Measurements from ENCODE around the gene OSGIN1.

The OSGIN1 gene

DNA sequence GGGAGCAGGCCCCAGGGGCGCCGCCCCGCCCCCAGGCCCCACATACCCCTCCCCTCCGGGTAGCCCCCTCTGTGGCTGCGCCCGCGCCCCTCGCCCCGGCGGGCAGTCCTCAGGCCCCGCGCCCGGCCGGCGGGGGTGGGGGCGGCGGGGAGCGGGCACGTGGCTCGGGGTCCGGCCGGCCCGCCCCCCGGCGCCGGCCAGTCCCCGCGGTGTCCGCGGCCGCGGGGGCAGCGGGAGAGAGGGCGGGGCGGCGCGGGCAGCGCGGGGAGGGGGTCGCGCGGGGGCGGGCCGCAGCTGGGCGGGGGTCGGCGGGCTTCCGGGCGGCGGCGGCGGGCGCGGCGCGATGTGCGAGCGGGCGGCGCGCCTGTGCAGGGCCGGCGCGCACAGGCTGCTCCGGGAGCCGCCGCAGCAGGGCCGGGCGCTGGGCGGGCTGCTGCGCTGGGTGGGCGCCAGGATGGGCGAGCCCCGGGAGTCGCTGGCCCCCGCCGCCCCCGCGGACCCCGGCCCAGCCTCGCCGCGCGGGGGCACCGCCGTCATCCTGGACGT, 15.3 kb downstream of the OSGIN1 start:
- in situ Hi-C loops (cut with MboI; ENCODE audit: low sequenced_read_pairs): loop anchor here (25.0 kb wide), 1 partner anchor 519 kb away; no protein-coding TSS in a partner anchor

DNA sequence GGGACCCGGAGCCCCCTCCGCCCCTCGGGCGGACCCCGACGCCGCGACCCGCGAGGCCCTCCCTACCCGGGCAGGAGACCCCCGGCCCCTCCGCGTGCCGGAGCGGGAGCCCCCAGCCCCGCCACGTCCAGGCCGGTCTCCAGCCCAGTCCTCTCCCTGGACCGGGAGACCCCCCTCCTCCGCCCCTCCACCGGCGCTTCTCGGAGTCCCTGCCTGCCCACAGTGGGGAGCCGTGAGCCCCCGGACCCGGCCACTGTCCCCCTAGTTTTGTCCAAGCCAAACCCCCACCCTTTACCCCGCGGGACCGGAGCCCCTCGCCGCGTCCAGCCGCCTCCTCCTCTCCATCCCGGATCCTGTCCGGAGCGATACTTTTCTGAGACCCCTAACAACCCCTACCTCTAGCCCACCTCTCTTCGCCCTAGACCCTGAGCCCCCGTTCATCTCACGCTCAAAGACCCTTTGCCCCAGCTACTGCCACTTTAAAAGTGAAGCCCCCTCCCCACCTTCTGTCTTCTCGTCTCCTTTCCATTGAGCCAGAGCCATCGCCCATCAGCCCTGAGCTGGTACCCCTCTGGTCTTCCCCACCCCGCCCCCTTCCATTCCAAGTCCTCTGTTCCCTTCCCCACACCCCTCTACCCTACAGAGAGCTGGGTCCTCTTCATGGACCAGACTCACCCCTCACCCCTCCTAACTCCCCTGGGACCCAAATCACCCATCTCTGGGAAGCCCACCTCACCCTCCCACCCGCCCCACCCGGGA, 16.0 kb downstream of the OSGIN1 start:
- in situ Hi-C loops (cut with MboI; ENCODE audit: low sequenced_read_pairs): loop anchor here (25.0 kb wide), 1 partner anchor 518 kb away; no protein-coding TSS in a partner anchor

DNA sequence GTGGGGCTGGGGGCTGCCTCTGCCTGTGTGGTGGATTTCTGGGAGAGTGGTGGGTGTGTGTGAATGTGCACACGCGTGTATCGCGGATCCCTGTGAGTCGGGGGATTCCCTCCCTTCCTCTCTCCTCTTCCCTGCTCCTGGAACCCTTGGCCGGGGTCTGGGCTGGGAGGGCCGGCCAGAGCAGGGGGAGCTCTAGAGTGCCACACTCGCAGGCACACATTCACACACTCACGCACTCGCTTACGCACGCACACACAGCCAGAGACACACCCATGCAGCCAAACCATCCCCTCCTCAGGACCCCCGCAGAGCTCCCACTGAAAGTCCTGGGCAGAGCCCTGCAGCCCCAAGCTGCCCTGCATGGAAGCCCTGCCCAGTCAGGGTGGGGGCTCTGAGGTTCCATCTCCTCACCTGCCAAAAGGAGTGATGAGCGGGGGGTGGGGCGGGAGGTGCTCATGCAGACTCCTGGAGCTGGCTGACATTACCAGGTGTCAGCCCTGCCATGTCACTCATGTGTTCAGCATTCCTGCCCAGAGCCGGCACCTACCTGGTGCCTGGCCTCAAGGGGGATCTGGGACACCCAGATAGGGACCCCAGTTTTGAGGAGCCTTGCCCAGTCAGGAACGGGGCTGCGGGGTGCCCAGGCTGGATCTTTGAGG, 16.9 kb downstream of the OSGIN1 start:
- in situ Hi-C loops (cut with MboI; ENCODE audit: low sequenced_read_pairs): loop anchor here (10.0 to 25.0 kb wide), 2 partner anchors 95 to 517 kb away; no protein-coding TSS in a partner anchor

DNA sequence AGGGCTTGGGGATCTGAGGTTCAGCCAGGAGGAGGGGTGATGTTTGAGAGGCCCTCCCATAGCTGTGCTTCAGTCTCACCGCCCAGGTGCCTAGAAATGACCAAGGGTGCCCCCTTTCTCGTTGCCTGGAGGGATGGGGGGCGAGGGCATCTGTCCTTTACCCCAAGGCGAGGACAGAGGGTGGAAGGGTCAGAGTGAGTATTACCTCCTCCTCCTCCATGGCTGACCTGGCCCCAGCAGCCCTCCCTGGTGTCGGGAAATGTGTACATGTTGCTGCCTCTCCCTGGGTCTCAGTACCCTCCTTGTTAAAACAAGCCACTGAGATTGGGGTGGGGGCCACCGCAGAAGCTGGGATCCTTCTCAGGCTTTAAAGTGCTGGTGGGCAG, 17.4 kb downstream of the OSGIN1 start:
- in situ Hi-C loops (cut with MboI; ENCODE audit: low sequenced_read_pairs): loop anchor here (10.0 to 25.0 kb wide), 2 partner anchors 94 to 517 kb away; no protein-coding TSS in a partner anchor

DNA sequence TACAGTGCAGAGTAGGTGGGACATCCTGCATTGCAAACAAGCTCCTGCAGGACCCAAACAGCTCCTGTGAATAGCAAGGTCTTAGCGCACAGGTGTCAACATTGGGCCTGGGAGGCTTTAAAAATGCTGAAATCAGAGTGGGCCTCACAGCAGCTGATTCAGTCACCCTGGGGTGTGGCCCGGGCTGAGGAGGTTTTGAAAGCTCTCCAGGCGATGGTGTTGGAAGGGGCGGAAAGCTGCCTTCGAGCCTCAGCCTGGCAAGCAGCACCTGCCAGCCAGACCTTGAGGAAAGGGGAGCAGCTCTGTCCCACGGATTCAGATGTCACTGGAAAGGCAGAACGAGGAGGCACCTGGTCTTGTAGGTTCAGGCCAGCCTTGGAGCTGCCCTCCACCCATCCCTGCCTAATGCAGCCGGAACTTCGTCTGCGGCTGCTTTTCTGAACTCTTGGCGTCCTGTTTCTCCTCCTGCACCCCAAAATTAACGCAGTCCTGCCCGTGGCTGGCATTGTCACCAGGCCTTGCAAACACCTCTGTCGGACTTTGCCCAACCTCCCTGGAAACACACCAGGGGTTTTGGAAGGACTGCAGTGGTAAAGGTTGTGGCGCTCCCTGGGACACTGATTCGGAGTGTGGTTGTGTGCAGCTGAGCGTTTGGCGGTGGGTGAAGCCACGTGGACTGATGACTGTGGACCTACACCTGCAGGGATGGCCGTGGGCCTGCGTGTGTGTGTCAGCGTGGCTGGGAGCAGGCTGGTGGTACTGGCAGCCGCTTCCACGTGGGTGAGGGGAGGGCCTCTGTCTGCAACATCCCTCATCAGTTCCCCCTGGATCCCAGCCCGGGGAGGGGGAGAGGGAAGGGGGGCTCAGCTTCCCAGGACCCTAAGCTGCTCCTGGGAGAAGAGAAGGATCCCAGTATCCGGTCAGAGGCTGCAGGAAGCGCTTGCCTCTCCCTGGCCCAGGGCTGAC, 18.4 kb downstream of the OSGIN1 start:
- in situ Hi-C loops (cut with MboI; ENCODE audit: low sequenced_read_pairs): loop anchor here (10.0 to 25.0 kb wide), 2 partner anchors 93 to 516 kb away; no protein-coding TSS in a partner anchor

DNA sequence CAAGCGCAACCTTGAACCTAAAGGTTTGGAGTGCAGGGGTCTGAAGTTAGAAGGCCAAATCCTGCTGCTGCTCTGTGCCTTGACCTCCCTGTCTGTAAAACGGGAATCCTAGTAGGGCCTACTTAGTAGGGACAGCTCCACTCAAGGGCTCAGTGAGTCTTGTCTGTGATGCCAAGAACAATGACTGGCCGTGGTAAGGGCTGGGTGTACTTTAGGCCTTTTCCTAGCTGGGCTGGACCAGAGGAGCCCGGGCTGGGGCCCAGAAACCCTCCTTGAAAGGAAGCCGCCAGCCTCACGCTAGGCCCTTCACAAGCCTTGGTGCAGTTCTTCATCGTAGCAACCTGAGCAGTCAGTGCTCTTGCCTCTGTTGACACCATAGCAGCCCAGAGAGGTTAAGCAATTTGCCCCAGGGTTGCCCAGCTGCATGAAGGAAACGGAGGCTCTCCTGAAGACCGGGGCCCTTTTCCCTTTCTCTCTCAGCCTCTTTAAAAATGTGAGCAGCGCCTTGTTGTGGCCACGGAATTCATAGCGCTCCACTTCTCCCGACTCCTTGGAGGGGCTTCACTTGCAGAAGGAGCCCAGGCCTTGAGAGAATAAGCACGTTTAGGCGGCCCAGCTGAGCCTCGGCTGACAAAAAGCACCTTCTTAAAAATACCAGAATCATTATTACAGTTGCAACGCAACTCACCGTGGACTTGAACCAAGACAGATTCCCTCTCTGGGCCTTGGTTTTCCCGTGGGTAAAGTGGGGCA, 19.4 kb downstream of the OSGIN1 start:
- in situ Hi-C loops (cut with MboI; ENCODE audit: low sequenced_read_pairs): loop anchor here (10.0 to 25.0 kb wide), 2 partner anchors 92 to 515 kb away; no protein-coding TSS in a partner anchor

DNA sequence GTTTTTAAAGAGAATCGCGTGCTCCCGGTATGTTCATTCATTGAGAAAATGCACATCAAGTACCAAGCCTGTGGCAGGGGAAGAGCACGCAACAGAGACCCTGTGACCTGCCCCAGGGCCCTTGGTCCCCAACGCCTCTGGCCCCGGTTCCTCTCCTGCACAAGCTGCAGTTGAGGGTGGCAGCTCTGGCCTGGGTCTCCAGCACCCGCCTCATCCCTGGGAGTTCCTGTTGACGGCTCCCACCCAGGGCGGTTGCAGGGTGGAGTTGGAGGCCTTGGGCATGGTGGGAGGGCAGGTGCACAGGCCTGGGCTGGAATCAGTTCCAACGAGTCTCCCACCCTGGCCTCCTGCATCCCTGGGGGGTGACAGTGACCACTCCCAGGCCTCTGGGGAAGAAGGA, 20.0 kb downstream of the OSGIN1 start:
- in situ Hi-C loops (cut with MboI; ENCODE audit: low sequenced_read_pairs): loop anchor here (10.0 to 25.0 kb wide), 2 partner anchors 92 to 514 kb away; no protein-coding TSS in a partner anchor

DNA sequence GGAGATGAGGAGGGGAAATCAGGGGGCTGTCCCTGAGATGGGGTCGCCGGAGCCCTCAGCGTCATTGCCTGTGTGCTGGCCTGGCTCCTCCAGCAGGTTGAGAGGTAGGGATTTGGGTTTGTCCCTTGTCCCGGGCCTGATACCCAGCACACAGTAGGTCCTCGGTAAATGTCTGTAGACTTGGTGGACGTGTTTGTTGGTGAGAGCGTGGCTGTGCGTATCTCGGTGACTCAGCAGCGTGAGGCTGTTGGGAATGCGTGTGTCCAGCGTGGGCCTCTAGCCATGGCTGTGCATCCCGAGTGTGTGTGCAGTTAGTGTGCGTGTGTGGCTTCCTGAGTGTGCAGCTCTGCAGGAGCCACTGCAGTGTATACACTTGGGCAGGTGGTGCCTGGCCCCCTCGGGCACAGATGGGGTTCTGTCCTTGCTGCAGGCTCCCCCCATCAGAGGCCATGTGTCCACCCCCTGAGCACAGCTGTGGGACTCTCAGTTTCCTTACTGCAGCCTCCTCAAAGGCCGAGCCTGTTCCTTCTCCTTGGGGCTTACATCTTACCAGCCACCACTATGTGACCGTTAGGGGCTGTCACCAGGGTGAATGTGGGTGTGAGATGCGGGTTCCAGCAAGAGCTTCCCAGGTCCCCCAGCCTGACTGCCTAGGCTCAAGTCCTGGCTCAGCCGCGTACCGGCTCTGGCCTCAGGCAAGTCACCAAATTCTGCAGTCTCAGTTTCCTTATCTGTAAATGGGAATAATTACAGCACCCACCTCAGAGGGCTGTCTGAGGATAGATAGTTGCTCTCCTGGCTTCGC, 20.7 kb downstream of the OSGIN1 start:
- in situ Hi-C loops (cut with MboI; ENCODE audit: low sequenced_read_pairs): loop anchor here (10.0 to 25.0 kb wide), 2 partner anchors 91 to 514 kb away; no protein-coding TSS in a partner anchor

DNA sequence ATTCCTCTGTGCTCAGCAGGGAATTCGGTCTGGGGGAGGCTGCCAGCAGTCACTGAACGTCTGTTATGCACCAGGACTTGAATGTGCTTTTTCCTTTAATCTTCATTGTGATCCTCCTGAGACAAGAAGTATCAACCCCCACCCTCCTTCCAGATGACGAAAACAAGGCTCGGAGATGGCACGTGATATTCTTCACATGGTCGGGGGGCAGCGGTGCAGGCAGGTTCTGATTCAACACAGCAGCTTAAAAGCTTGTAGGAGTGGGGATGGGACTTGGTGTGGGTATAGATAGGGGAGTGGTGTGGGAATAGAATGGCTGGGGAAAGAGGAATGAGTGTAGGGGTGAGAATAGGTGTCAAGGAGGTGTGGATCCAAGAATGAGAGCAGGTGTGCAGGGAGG, 21.4 kb downstream of the OSGIN1 start:
- in situ Hi-C loops (cut with MboI; ENCODE audit: low sequenced_read_pairs): loop anchor here (10.0 to 25.0 kb wide), 2 partner anchors 90 to 513 kb away; no protein-coding TSS in a partner anchor

DNA sequence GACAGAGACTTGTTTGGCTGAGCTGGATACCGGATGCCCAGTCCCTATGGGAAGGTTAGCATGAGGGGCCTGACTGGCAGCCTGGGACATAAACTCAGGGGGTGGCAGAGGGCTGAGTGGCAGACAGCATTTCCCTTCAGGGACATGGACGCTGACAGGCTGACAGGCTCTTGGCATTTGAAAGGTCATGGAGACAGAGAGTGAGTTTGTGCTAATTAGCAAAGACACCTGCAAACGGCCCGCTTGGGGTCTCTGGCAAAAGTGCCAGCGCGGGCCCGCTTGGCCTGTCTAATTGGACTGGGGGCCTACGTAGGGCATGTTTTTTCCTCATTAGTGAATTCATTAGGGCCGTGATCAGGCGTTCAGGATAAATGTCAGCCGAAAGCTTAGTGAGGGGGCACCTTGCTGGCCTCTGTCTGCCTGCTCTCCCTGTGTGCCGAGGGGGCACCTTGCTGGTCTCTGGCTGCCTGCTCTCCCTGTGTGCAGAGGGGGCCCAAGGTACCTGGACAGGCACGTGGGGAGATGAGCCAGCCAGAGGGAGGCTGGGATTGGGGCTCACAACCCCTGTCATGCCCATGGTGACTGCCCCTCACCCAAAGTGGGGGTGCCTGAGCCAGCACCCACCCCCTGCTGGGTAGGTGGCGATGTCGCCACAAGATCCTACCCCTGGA, 22.7 kb downstream of the OSGIN1 start:
- in situ Hi-C loops (cut with MboI; ENCODE audit: low sequenced_read_pairs): loop anchor here (10.0 kb wide), 1 partner anchor 89 kb away; no protein-coding TSS in a partner anchor

DNA sequence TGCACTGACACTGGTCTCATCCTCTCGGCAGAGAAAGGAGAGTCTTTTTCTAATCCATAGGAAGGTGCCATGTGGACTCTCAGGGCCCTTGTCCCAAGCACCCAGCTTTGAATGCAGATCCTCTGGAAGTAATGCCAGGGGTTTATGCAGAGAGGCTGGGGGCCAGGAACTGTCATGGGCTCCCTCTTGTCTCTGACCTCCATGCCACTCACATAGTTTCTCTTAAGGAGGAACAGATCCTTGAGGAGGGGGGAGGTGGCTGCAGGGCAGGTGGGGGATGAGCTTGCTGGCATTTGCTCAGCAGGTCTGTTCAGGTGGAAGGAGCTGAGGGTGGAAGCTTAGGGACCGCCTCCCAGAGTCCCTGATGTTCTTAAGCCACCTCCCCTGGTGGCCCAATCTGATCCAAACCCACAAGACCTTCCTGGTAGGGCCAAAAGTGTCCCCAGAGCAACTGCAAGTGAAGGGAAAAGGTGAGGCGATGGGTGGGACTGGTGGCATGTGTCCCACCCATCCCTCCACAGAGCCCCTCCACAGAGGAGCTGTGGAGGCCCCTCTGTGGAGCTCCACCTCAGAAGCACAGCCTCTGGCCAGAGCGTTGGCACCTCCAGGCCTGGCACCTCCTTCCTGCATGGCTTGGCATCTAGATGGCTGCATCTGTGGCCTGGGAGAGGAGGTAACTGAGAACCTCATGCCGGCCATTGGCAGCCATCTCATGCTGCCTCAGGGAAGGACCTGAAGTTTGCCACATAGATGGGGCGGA, 24.2 kb downstream of the OSGIN1 start:
- in situ Hi-C loops (cut with MboI; ENCODE audit: low sequenced_read_pairs): loop anchor here (10.0 kb wide), 1 partner anchor 88 kb away; no protein-coding TSS in a partner anchor

DNA sequence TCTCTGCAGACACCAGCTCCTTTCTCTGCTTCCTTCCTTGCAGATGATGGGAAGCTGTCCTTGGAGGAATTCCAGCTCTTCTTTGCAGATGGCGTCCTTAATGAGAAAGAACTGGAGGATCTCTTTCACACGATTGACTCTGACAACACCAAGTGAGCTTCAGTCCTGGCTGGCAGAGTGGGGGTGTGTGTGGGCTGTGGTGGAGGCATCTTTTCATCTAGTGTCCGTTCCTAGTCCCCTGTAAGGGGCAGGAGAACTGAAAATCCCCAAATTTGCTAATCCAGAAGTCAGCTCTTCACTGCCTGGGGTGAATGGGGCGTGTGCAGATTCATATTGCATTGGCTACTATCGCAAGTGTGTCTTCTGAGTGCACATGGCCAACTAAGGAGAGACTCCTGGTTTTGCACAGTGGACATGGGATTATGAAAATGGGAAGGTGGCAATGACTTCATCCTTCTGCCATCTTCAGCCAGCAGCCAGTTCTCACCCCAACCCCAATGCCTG, 25.4 kb downstream of the OSGIN1 start:
- in situ Hi-C loops (cut with MboI; ENCODE audit: low sequenced_read_pairs): loop anchor here (10.0 kb wide), 1 partner anchor 86 kb away; no protein-coding TSS in a partner anchor

DNA sequence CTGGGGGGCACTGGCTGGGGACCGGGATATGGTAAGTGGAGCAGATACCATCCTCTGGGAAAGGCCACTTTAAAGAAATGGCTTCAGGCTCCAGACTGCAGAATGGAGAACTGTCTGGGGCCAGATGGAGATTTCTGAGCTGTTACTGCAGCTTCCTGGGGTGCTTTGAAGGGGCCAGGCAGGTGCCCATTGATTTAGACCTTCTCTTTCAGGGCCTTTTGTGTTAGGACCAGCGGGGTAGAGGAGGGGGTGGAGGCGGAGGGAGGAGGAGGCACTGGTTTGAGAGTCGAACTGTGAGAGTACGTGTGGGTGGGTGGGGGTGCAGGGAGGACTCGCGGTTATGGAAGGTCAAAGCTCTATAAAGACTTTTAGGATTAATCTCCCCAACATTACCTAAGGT, 26.4 kb downstream of the OSGIN1 start:
- in situ Hi-C loops (cut with MboI; ENCODE audit: low sequenced_read_pairs): loop anchor here (10.0 kb wide), 1 partner anchor 85 kb away; no protein-coding TSS in a partner anchor

DNA sequence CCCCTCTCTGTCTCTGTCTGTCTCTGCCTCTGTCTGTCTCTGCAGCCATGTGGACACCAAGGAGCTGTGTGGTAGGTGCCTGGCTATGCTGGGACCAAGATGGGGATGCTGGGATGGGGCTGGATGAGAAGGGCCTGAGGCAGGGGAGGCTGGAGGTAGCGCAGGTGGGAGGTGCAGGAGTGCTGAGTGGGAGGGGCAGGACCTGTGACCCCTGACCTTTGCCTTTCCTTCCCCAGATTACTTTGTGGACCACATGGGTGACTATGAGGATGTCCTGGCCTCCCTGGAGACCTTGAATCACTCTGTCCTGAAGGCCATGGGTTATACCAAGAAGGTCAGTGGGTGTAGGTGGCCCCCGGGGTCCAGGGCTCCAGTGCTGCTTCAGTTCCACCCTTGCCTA, 27.8 kb downstream of the OSGIN1 start:
- in situ Hi-C loops (cut with MboI; ENCODE audit: low sequenced_read_pairs): no loop called here

DNA sequence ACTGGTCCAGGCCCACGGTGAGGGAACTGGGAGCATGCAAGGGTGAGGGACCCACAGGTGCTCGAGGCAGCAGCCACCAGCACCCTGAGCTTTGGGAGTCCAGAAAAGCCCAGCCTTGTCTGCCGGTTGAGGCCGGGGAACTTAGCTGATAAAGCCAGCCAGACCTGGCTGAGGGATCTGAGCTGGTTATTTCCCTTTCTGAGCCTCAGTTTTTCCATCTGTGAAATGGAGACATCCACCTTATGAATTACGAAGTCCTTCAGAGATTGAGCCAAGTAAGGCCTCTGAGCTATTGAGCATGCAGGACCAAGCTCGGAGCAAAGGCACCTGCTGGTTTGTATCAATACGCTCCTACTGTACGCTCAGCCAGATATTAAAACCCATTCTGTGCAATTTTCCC, 28.8 kb downstream of the OSGIN1 start:
- in situ Hi-C loops (cut with MboI; ENCODE audit: low sequenced_read_pairs): no loop called here

DNA sequence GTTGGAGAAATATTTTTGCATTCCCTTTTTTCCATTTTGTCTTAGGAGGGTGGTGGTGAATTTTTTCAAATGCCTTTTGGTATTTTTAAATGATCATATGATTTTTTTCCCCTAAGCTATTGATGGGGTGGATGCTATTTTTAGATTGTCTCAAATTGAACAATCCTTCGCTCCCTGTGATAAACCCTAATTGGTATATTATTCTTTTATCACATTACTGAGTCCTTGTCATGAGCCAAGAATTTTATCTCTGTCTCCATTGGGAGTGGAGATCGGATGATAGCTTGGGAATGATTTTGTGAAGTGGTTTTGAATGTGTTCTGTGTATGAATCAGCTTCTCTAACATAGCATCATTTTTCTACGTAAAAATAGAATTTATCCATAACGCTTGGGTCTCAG, 30.5 kb downstream of the OSGIN1 start:
- in situ Hi-C loops (cut with MboI; ENCODE audit: low sequenced_read_pairs): no loop called here

DNA sequence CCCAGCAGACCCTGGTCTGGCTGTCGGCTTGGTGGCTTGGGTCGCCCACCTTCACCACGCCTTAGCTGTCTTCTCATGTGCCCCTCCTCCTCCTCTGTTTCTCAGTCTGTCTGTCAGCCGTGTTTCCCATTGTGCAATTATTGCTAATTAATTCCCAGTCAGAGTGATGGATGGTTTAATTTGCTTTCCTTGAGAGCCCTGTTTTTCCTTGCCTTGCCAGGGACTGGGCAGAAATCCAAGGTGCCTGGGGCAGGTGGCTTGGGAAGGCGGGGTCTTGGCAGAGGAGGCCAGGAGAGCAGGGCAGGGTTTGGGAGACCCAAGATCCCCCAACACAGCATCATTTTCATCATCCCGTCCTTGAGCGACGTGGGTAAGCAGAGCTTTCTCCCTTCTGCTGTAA, 36.3 kb downstream of the OSGIN1 start:
- in situ Hi-C loops (cut with MboI; ENCODE audit: low sequenced_read_pairs): no loop called here
